Endothelial cell of coronary artery (primary cell): Measurements from ENCODE around the gene DYDC2. TPM values are rescaled to one million over a fixed set of nuclear protein-coding genes. Genes with fewer than 3 reads are reported as not detected.

Experiments used
- total RNA-seq: library from RNA; depleted of rRNA; stranded (reverse); fragments of >200 nt; gene quantifications from 2 replicates; pipeline ENCODE4 v1.2.3, GENCODE V29; 2014

DYDC2 gene, protein sequence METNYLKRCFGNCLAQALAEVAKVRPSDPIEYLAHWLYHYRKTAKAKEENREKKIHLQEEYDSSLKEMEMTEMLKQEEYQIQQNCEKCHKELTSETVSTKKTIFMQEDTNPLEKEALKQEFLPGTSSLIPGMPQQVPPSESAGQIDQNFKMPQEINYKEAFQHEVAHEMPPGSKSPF
- total RNA-seq = not detected in 2 replicates

GRCh38 chr10:80356563-80356988 lies at the start of gene DYDC2, which contains the start of gene DYDC1:
Gene DYDC2, plus strand, starts transcription at chr10:80356781. Its CDS starts 5,663 bp downstream, at chr10:80362444.
Gene DYDC1, minus strand, starts transcription at chr10:80356755. Its CDS starts 4,154 bp downstream, at chr10:80352601.

DNA sequence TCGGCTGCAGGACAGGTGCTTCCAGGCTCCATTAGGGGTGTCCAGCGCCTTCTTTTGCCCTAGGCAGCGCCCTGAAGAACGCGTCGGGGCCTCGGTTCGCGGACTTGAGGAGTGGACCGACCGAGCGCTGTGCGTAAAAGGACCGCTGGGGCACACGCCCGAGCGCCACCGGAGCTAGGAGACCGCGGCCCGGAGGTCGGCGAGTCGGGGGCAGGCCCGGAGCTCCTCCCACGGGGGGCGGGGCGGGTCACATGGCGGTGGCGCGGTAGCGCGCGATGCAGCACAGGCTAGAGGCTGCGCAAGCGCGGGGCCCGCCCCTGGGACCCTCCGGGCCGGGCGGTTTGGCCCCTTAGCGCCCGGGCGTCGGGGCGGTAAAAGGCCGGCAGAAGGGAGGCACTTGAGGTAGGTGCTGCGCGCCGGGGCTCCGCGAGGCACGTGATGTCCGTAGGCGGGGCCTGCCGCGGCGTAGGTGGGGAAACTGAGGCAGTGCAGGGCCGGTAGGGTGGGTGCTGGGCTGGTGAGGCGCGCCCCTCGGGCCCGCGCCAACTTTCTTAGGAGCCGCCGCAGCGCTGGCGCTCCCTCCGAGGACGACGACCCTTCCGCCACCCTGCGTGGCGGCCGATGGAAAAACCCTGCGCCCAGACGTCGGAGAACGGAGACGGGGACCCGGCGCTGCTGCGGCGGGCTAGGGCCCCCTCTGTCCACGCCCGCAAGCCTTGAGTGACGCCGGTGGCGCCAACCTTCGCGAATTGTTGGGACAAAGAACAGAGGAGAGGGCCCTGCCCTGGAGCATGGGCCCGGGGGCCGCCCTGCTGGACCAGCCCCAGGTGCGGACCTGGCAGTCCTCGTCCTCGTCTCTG lies 51.9 kb downstream of the DYDC2 start, which contains the start of gene PRXL2A:
TSS of gene PRXL2A (plus strand) at position 310 of the 860 bp plus-strand sequence. CDS start 11,917 bp downstream, outside the sequence.

Other genes with a start within 250 kb of the DYDC2 start
- gene PLAC9, start 224.1 kb upstream of the DYDC2 start, total RNA-seq = 3.3 and 3.9 TPM in 2 replicates
- 27.2 and 39.8 TPM in 2 replicates for gene ANXA11, start 151.2 kb upstream of the DYDC2 start, total RNA-seq
- not detected in 2 replicates for gene MAT1A, start 67.1 kb upstream of the DYDC2 start, total RNA-seq
- gene DYDC1, start within 50 bp of the DYDC2 start, total RNA-seq = not detected in 2 replicates
- 78.3 and 83.8 TPM in 2 replicates for gene PRXL2A, start 51.8 kb downstream of the DYDC2 start, total RNA-seq
- gene TSPAN14, start 97.5 kb downstream of the DYDC2 start, total RNA-seq = 67.5 and 89.7 TPM in 2 replicates
- gene SH2D4B, start 181.1 kb downstream of the DYDC2 start, total RNA-seq = 0.09 TPM in 2 replicates